HepG2 (cell line): ENCODE results near the gene MLST8. TPM values are rescaled to one million over a fixed set of nuclear protein-coding genes. Genes with fewer than 3 reads are reported as not detected.

Experiments used
- ADNP ChIP-seq: sonication (generic); formaldehyde crosslinking; IDR thresholded peaks from 2 replicates; pipeline ENCODE4 v1.4.0; 2020; ENCODE audit warnings: missing genetic modification reagents
- JARID2 ChIP-seq: sonication (generic); formaldehyde crosslinking; IDR thresholded peaks from 2 replicates; pipeline ENCODE4 v1.8.1; 2023; ENCODE audit warnings: missing genetic modification reagents, inconsistent platforms; ENCODE audit not compliant: insufficient replicate concordance
- SP2 ChIP-seq: sonication (generic); formaldehyde crosslinking; IDR thresholded peaks from 2 replicates; pipeline ENCODE4 v1.5.1; 2020; ENCODE audit warnings: mild to moderate bottlenecking, missing genetic modification reagents
- TOPORS ChIP-seq: sonication (generic); formaldehyde crosslinking; IDR thresholded peaks from 2 replicates; pipeline ENCODE4 v1.8.0; 2023; ENCODE audit warnings: mild to moderate bottlenecking, missing genetic modification reagents
- ZFP91 ChIP-seq: sonication (generic); formaldehyde crosslinking; IDR thresholded peaks from 2 replicates; pipeline ENCODE4 v1.9.0; 2022; ENCODE audit warnings: missing genetic modification reagents, mild to moderate bottlenecking, borderline replicate concordance
- ZFY ChIP-seq: sonication (generic); formaldehyde crosslinking; IDR thresholded peaks from 2 replicates; pipeline ENCODE4 v1.4.0; 2020; ENCODE audit warnings: missing genetic modification reagents
- ZHX2 ChIP-seq, 2 experiments: sonication (generic) in 1 of 2; formaldehyde crosslinking in 1 of 2; IDR thresholded peaks; 2 replicates each; pipeline versions ENCODE4 v1.6.1 to v1.9.0; 2014 to 2022; ENCODE audit warnings: antibody characterized with exemption in 1 of 2, borderline replicate concordance in 1 of 2, inconsistent platforms in 1 of 2, low read depth in 1 of 2, missing genetic modification reagents in 1 of 2
- ZNF225 ChIP-seq: sonication (generic); formaldehyde crosslinking; IDR thresholded peaks from 2 replicates; pipeline ENCODE4 v1.4.0; 2020; ENCODE audit warnings: mild to moderate bottlenecking, missing genetic modification reagents
- polyA plus RNA-seq, 8 experiments: library from polyadenylated mRNA; depleted of rRNA in 3 of 8; stranded (reverse) in 7 of 8; unstranded in 1 of 8; fragments of >200 nt; fragmentation: Illumina TruSeq in 4 of 8; extraction: Trizol in 4 of 8; gene quantifications; 2 replicates each; pipeline versions ENCODE4 v1.2.1 to v1.2.3, GENCODE V29; 2011 to 2016; ENCODE audit warnings: low read depth in 4 of 8, missing spikeins in 1 of 8, mixed read lengths in 1 of 8; ENCODE audit not compliant: insufficient read depth in 1 of 8
- total RNA-seq, 5 experiments: library from RNA; depleted of rRNA; stranded (reverse); fragments of >200 nt; fragmentation: Illumina TruSeq; extraction: Trizol; gene quantifications; 2 replicates each; pipeline ENCODE4 v1.2.3, GENCODE V29; 2016; ENCODE audit warnings: low read depth in 1 of 5
- TF ChIP-seq, protein P1 (sequence below): IDR thresholded peaks from 2 replicates; pipeline ENCODE4 v1.6.1; 2012; ENCODE audit warnings: low read length, improper control_type of control experiment
- TF ChIP-seq, protein P2 (sequence below): fragments of 450-650 bp; IDR thresholded peaks from 2 replicates; pipeline ENCODE4 v1.6.1; 2016
- TF ChIP-seq, protein P3 (sequence below): sonication (generic); formaldehyde crosslinking; IDR thresholded peaks from 2 replicates; pipeline ENCODE4 v1.5.0; 2020; ENCODE audit warnings: mild to moderate bottlenecking, missing genetic modification reagents, borderline replicate concordance

MLST8 gene
- total and polyA plus RNA-seq, 2 of the 13 experiments (the other 11 are each of a cell fraction or from before 2014, with no cell fraction given) = 30.8 to 72.7 TPM

DNA sequence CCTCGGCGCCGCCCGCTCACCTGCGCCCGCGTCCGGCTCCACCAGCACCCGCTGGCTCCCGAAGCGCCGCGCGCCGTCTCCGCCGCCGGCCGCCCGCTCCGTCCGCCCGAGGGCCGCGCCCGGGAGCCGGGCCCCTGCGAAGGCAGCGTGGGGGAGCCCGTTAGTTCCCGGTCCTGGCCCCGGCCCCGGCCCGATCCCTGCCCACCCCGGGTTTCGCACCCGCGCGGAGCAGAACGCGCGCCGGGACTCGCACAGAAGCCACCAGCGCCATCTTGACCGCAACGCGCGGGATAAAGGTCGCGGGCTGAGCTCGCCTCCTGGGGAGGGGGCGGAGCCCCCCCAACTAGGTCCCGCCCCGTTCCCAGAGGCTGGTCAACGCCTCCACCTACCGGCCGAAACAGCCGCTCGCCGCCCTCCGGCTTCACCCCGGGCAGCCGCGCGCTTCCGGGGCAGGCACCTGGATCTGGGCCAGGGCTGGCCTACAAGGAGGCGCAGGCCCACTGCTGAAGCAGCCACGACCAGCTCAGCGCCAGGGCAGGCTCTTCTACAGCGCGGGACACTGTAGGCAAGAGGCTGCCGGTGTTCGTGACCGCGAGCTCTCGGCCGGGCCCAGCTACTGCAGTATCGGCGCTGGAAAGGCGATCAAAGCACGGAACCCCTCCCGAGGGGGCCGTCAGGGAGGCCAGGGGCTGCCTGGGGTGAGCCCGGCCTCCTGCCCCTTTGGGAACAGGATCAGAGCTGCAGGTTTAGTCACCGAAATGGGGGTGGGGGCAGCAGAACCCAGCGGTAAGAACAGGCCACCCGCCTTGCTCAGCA, 46.2 kb downstream of the MLST8 start, which contains the start of gene ECI1 (continued):
- TF ChIP-seq, protein P1, sequence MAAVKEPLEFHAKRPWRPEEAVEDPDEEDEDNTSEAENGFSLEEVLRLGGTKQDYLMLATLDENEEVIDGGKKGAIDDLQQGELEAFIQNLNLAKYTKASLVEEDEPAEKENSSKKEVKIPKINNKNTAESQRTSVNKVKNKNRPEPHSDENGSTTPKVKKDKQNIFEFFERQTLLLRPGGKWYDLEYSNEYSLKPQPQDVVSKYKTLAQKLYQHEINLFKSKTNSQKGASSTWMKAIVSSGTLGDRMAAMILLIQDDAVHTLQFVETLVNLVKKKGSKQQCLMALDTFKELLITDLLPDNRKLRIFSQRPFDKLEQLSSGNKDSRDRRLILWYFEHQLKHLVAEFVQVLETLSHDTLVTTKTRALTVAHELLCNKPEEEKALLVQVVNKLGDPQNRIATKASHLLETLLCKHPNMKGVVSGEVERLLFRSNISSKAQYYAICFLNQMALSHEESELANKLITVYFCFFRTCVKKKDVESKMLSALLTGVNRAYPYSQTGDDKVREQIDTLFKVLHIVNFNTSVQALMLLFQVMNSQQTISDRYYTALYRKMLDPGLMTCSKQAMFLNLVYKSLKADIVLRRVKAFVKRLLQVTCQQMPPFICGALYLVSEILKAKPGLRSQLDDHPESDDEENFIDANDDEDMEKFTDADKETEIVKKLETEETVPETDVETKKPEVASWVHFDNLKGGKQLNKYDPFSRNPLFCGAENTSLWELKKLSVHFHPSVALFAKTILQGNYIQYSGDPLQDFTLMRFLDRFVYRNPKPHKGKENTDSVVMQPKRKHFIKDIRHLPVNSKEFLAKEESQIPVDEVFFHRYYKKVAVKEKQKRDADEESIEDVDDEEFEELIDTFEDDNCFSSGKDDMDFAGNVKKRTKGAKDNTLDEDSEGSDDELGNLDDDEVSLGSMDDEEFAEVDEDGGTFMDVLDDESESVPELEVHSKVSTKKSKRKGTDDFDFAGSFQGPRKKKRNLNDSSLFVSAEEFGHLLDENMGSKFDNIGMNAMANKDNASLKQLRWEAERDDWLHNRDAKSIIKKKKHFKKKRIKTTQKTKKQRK = no peak
- TF ChIP-seq ZHX2 (IDR thresholded peaks at IDR 0.05; ENCODE audit: low read depth) = peak; percentile 74; the same call in 1 of the 2 replicates
- peak; percentile 54; the same call in 1 of the 2 replicates for TF ChIP-seq ZHX2 (CRISPR knock-in tag; IDR thresholded peaks at IDR 0.05; ENCODE audit: borderline replicate concordance)
- no peak for TF ChIP-seq JARID2 (CRISPR knock-in tag)
- TF ChIP-seq ZFP91 (CRISPR knock-in tag) = peak; percentile 93; the same call in 1 of the 2 replicates
- TF ChIP-seq, protein P2, sequence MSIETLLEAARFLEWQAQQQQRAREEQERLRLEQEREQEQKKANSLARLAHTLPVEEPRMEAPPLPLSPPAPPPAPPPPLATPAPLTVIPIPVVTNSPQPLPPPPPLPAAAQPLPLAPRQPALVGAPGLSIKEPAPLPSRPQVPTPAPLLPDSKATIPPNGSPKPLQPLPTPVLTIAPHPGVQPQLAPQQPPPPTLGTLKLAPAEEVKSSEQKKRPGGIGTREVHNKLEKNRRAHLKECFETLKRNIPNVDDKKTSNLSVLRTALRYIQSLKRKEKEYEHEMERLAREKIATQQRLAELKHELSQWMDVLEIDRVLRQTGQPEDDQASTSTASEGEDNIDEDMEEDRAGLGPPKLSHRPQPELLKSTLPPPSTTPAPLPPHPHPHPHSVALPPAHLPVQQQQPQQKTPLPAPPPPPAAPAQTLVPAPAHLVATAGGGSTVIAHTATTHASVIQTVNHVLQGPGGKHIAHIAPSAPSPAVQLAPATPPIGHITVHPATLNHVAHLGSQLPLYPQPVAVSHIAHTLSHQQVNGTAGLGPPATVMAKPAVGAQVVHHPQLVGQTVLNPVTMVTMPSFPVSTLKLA = 0 out of 2 replicates have a peak, but pooled peaks have one; percentile 17
- peak; percentile 64 for TF ChIP-seq SP2 (CRISPR knock-in tag)
- TF ChIP-seq TOPORS (CRISPR knock-in tag) = peak; percentile 83
- TF ChIP-seq, protein P3, sequence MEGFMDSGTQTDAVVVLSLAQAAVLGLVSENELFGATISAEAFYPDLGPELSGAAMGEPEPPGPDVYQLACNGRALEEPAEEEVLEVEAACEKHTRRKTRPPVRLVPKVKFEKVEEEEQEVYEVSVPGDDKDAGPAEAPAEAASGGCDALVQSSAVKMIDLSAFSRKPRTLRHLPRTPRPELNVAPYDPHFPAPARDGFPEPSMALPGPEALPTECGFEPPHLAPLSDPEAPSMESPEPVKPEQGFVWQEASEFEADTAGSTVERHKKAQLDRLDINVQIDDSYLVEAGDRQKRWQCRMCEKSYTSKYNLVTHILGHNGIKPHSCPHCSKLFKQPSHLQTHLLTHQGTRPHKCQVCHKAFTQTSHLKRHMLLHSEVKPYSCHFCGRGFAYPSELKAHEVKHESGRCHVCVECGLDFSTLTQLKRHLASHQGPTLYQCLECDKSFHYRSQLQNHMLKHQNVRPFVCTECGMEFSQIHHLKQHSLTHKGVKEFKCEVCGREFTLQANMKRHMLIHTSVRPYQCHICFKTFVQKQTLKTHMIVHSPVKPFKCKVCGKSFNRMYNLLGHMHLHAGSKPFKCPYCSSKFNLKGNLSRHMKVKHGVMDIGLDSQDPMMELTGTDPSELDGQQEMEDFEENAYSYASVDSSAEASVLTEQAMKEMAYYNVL (CRISPR knock-in tag) = peak; percentile 82
- TF ChIP-seq ZFY = peak; percentile 96
- no peak for TF ChIP-seq ADNP (CRISPR knock-in tag)
- peak; percentile 84 for TF ChIP-seq ZNF225
